Measurements from ENCODE around the gene VAV2.

GRCh38 chr9:133738640-133739225, 253.4 kb downstream of the VAV2 start:
- TF ChIP-seq CTCF (IDR thresholded peaks at IDR 0.05) (no peak), EP300 (IDR thresholded peaks at IDR 0.05) (no peak), POLR2AphosphoS5 (IDR thresholded peaks at IDR 0.05) (no peak), POLR2A (IDR thresholded peaks at IDR 0.05; ENCODE audit: low read depth) (no peak)

Data from esophagus muscularis mucosa (tissue), 4 donors.